ENCODE results near the gene RFLNA.

DNA sequence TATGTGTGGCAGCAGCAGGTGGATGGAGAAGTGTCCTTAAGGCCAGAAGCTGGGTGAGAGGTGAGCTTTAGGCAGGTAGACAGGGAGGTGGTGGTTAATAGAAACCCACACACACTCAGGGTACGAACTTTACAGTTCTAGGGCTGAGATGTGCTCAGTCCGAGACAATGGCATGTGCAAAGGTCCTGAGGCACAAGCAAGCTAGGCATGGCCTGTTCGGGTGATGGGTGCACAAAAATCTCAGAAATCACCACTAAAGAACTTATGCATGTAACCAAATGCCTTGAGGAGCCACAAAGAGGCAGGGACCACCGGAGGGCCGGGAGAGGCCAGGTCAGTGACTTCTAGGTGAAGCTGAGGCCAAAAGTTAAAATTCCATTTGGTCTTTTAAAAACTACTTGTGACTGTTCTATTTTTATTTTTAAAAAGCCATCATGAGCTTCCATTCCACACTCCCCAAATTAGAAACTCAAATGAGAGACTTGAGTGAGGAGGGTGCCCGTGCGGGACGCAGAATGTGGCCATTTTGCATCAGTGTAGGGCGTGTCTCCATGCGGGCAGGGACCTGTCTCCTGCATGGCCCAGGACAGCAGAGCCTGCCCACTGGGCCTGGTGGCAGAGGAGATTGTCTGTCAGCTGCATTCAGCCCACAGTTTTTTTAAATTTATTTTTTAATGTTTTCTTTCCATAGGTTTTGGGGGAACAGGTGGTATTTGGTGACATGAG is 4.0 kb downstream of the RFLNA start:
- TF ChIP-seq, protein P1, sequence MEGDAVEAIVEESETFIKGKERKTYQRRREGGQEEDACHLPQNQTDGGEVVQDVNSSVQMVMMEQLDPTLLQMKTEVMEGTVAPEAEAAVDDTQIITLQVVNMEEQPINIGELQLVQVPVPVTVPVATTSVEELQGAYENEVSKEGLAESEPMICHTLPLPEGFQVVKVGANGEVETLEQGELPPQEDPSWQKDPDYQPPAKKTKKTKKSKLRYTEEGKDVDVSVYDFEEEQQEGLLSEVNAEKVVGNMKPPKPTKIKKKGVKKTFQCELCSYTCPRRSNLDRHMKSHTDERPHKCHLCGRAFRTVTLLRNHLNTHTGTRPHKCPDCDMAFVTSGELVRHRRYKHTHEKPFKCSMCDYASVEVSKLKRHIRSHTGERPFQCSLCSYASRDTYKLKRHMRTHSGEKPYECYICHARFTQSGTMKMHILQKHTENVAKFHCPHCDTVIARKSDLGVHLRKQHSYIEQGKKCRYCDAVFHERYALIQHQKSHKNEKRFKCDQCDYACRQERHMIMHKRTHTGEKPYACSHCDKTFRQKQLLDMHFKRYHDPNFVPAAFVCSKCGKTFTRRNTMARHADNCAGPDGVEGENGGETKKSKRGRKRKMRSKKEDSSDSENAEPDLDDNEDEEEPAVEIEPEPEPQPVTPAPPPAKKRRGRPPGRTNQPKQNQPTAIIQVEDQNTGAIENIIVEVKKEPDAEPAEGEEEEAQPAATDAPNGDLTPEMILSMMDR (IDR thresholded peaks at IDR 0.05; ENCODE audit: low read depth, low read length) = no peak
- TF ChIP-seq EZH2phosphoT487 (IDR thresholded peaks at IDR 0.05; ENCODE audit: low read depth) = no peak
